ENCODE results near the gene ANXA11. TPM values are rescaled to one million over a fixed set of nuclear protein-coding genes. Genes with fewer than 3 reads are reported as not detected.
A peak's percentile ranks its signal among the peaks of the same experiment; 100 is the strongest.

Gene ANXA11
- total and polyA plus RNA-seq, 2 of the 4 experiments (the other 2 are of a cell fraction): 39.4 to 109 TPM

DNA sequence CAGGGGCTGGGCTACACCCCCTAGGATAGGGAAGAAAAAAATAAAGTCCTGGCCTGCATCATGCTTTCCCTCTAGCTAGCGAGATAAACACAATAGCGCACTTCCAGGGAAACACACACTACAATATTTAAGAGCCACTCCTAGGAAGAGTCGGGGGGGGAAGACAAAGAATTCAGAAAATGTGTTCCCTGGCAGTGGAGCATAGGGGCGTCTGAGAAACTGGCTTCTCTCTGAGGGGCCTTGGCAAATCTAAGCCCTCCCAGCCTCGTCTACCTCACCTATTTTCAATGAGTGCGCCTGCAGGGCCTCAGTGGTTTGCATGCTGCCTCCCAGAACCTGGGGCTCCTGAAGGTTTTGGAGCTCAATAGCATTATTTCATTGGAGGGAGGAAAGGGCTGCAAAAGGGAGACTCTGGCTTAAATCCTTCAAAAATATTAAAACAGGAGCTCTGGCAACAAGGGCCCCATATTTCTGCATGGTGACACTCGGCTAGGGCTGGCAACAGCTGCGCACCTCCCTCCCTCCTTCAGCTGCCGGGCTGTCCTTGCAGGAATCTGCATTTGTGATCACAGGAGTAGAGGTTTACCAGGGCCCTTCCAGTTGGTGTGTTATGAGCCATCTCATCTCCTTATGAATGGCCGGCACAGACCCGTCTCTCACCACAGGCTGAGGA, 10.8 kb downstream of the ANXA11 start:
- in situ Hi-C loops (cut with MboI; ENCODE audit: low sequenced_read_pairs) (no loop called here), dilution Hi-C loops (cut with HindIII; ENCODE audit: low sequenced_read_pairs, unreplicated experiment) (no loop called here), intact Hi-C loops (cut with micrococcal nuclease) (no loop called here)
- TF ChIP-seq FOS (IDR thresholded peaks at IDR 0.05; ENCODE audit: low read depth, low read length): no peak
- no peak for TF ChIP-seq MAZ (IDR thresholded peaks at IDR 0.05; ENCODE audit: borderline replicate concordance, low read depth, low read length)
- TF ChIP-seq, protein P1, sequence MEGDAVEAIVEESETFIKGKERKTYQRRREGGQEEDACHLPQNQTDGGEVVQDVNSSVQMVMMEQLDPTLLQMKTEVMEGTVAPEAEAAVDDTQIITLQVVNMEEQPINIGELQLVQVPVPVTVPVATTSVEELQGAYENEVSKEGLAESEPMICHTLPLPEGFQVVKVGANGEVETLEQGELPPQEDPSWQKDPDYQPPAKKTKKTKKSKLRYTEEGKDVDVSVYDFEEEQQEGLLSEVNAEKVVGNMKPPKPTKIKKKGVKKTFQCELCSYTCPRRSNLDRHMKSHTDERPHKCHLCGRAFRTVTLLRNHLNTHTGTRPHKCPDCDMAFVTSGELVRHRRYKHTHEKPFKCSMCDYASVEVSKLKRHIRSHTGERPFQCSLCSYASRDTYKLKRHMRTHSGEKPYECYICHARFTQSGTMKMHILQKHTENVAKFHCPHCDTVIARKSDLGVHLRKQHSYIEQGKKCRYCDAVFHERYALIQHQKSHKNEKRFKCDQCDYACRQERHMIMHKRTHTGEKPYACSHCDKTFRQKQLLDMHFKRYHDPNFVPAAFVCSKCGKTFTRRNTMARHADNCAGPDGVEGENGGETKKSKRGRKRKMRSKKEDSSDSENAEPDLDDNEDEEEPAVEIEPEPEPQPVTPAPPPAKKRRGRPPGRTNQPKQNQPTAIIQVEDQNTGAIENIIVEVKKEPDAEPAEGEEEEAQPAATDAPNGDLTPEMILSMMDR (conservative IDR thresholded peaks at IDR 0.05; ENCODE audit: low read depth, low read length): no peak
- no peak for TF ChIP-seq RAD21 (IDR thresholded peaks at IDR 0.05; ENCODE audit: low read length)
- TF ChIP-seq ELK1 (IDR thresholded peaks at IDR 0.05; ENCODE audit: borderline replicate concordance, low read depth, low read length): no peak
- TF ChIP-seq NFE2L2 (IDR thresholded peaks at IDR 0.05; ENCODE audit: low read depth, low read length): no peak
- TF ChIP-seq POLR2A (IDR thresholded peaks at IDR 0.05; ENCODE audit: low read depth, low read length): no peak
- TF ChIP-seq RCOR1 (IDR thresholded peaks at IDR 0.05; ENCODE audit: insufficient replicate concordance, low read length): no peak
- TF ChIP-seq MAFK (IDR thresholded peaks at IDR 0.05; ENCODE audit: low read depth, low read length): no peak
- TF ChIP-seq BHLHE40 (IDR thresholded peaks at IDR 0.05; ENCODE audit: low read depth, low read length): no peak
- no peak for TF ChIP-seq CHD1 (IDR thresholded peaks at IDR 0.05; ENCODE audit: low read depth, low read length)
- no peak for TF ChIP-seq RFX5 (IDR thresholded peaks at IDR 0.05; ENCODE audit: low read depth, low read length)
- TF ChIP-seq, protein P2, sequence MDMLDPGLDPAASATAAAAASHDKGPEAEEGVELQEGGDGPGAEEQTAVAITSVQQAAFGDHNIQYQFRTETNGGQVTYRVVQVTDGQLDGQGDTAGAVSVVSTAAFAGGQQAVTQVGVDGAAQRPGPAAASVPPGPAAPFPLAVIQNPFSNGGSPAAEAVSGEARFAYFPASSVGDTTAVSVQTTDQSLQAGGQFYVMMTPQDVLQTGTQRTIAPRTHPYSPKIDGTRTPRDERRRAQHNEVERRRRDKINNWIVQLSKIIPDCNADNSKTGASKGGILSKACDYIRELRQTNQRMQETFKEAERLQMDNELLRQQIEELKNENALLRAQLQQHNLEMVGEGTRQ (IDR thresholded peaks at IDR 0.05; ENCODE audit: low read depth, low read length): no peak
- 0 out of 2 replicates have a peak overlapping the region, but pooled peaks have one; percentile 20 for H3K14ac ChIP-seq (replicated peaks; ENCODE audit: low read depth, low read length)
- H3K4me2 ChIP-seq (ENCODE audit: low read depth, low read length): no peak overlapping the region
- no peak overlapping the region for H2BK120ac ChIP-seq (ENCODE audit: low read depth, low read length)
- H2AK5ac ChIP-seq (ENCODE audit: low read depth, low read length): no peak overlapping the region
- H4K91ac ChIP-seq (ENCODE audit: insufficient read depth, low read depth, low read length): no peak overlapping the region
- H3K27ac ChIP-seq (ENCODE audit: insufficient read depth, low read length): no peak overlapping the region
- no peak overlapping the region for H4K5ac ChIP-seq (ENCODE audit: low read depth, low read length)
- no peak overlapping the region for H3K56ac ChIP-seq (ENCODE audit: extremely low read depth, insufficient read depth, low read length)
- ATAC-seq (ENCODE audit: low read depth) (no peak), DNase-seq (no peak)
- H3K23ac ChIP-seq (ENCODE audit: low read depth, low read length): peak overlapping the region; percentile 56; the same call in 1 of the 2 replicates
- ChIA-PET POLR2A (ENCODE audit: unreplicated experiment) (no interaction called here), CTCF (interaction anchor here (1.2 kb wide), 1 partner anchor 14 kb away, joined by 3 read pairs; no protein-coding TSS in a partner anchor)
- no peak overlapping the region for H2BK5ac ChIP-seq (ENCODE audit: low read depth, low read length, poor library complexity, severe bottlenecking)
- H4K20me1 ChIP-seq (ENCODE audit: insufficient read depth, low read length): peaks cover 82% of the 10 kb centered on the region
- no peak overlapping the region for H3K18ac ChIP-seq (ENCODE audit: low read depth, low read length)
- H3K9me3 ChIP-seq (ENCODE audit: control insufficient read depth, insufficient read depth, low read length): peaks cover 2% of the 10 kb centered on the region; the same call in 1 of the 2 replicates
- peaks cover 34% of the 10 kb centered on the region for H3K9me1 ChIP-seq (ENCODE audit: insufficient read depth, low read length)
- WGBS, 2 experiments (ENCODE audit: extremely low coverage in 2 of 2, insufficient read length in 1 of 2): 79% methylated on average over 2 of the region's 11 CpGs; no CpG with 5 or more reads in 1 of the 2 experiments
- H3K36me3 ChIP-seq (ENCODE audit: control insufficient read depth, insufficient read depth, low read length): peaks cover 9% of the 10 kb centered on the region; the same call in 1 of the 2 replicates
- H3K4me1 ChIP-seq (ENCODE audit: control insufficient read depth, insufficient read depth, low read length): peaks cover 30% of the 10 kb centered on the region
- BruUV-seq (replicated peaks): no TSS peak
- H3K79me1 ChIP-seq (ENCODE audit: low read depth in 1 of 2, low read length in 2 of 2): peaks cover 9 to 66% of the 10 kb centered on the region in 2 experiments
- no peaks in the 10 kb centered on the region for H3K27me3 ChIP-seq (ENCODE audit: control insufficient read depth, insufficient read depth, low read length)
- no peak overlapping the region for H2BK15ac ChIP-seq (ENCODE audit: low read depth, low read length)
- H4K8ac ChIP-seq (ENCODE audit: low read depth in 2 of 2, low read length in 2 of 2): no peak overlapping the region
- no peak overlapping the region for H2BK20ac ChIP-seq (ENCODE audit: low read depth, low read length)
- H3K9ac ChIP-seq (ENCODE audit: low read depth, low read length): no peak overlapping the region
- H2AK9ac ChIP-seq (replicated peaks; ENCODE audit: low read depth, low read length, poor library complexity): no peak overlapping the region
- H3K4me3 ChIP-seq (ENCODE audit: insufficient read depth, low read depth, low read length): no peak overlapping the region
- H2AFZ ChIP-seq (replicated peaks; ENCODE audit: low read length, poor library complexity): no peak overlapping the region
- no peak overlapping the region for H3K4ac ChIP-seq (ENCODE audit: low read depth, low read length)
